ENCODE results near the gene DRD2. TPM values are rescaled to one million over a fixed set of nuclear protein-coding genes. Genes with fewer than 3 reads are reported as not detected.

DRD2 gene
- total RNA-seq, 4 donors from 2014 or later = 0.41 to 31.3 TPM; not detected in 2

DNA sequence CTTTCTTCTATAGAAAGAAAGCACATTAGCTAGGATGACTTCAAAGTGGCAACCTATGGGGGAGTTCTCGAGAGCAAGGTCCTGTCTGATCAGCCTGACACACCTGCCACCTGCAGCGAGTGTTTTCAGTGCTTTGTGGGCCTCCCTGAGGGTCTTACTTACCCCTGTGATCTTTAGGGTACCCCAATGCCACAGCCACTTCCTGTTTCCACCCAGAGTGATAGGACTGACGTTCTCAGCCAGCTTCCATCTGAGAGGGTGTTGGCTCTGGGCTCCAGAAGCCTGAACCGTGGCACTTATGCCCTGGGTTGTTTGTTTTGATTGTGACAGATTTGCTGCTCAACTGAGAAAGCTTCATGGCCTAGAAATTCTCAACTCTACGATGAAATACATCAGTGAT, 109.3 kb downstream of the DRD2 start:
- H3K4me1 ChIP-seq = no peaks in the 10 kb centered on the region
- TF ChIP-seq POLR2A (IDR thresholded peaks at IDR 0.05) = no peak
- TF ChIP-seq, protein P1, sequence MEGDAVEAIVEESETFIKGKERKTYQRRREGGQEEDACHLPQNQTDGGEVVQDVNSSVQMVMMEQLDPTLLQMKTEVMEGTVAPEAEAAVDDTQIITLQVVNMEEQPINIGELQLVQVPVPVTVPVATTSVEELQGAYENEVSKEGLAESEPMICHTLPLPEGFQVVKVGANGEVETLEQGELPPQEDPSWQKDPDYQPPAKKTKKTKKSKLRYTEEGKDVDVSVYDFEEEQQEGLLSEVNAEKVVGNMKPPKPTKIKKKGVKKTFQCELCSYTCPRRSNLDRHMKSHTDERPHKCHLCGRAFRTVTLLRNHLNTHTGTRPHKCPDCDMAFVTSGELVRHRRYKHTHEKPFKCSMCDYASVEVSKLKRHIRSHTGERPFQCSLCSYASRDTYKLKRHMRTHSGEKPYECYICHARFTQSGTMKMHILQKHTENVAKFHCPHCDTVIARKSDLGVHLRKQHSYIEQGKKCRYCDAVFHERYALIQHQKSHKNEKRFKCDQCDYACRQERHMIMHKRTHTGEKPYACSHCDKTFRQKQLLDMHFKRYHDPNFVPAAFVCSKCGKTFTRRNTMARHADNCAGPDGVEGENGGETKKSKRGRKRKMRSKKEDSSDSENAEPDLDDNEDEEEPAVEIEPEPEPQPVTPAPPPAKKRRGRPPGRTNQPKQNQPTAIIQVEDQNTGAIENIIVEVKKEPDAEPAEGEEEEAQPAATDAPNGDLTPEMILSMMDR (IDR thresholded peaks at IDR 0.05 in 4 of 5, conservative IDR thresholded peaks at IDR 0.05 in 1 of 5) = no peak
- DNase-seq (no peak), ATAC-seq (no peak)
- H3K4me3 ChIP-seq = no peak overlapping the region
- no peaks in the 10 kb centered on the region for H3K27me3 ChIP-seq
- H3K9me3 ChIP-seq = no peaks in the 10 kb centered on the region
- intact Hi-C loops (cut with DNase I; ENCODE audit: low total_unique reads) = no loop called here
- in situ Hi-C loops (cut with MboI; ENCODE audit: low sequenced_read_pairs in 4 of 4) = loop anchor here in 1 of 4 donors (10.0 kb wide), 1 partner anchor 61 kb away; no protein-coding TSS in a partner anchor
- H3K36me3 ChIP-seq = peaks cover 0 to 55% of the 10 kb centered on the region in 2 donors
- H3K27ac ChIP-seq = no peak overlapping the region

DNA sequence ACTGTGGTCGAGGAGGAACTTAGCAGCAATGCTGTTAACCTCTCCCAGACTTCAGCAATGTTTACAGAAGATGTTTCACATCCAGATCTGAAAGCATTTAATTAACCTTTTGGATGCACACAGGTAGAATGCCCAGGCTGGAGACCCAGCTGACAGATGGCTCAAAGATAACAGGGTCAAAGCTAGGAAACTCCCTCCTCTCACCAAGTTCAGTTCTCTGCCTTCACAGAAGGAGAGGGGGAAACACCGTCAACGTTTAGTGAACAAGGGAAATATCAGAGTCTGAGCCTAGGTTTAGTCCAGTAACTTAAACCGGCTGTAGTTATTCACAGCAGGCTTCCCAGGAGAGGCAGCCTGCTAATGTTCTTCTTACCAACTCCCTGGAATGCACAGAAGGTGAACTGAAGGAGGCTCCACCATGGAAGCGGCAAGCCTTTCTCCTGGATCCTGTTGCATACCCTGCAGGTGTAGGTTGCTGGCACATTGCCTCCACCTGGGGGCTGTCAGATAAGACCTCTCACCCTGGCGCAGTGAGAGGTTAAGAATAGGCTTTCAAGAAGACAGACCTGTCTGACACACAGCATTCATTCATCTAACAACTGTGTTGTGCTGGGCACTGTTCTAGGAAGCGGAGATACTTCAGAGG, 111.1 kb downstream of the DRD2 start:
- in situ Hi-C loops (cut with MboI; ENCODE audit: low sequenced_read_pairs in 4 of 4) (loop anchor here in 1 of 4 donors (10.0 kb wide), 1 partner anchor 59 kb away; no protein-coding TSS in a partner anchor), intact Hi-C loops (cut with DNase I; ENCODE audit: low total_unique reads) (no loop called here)
- Histone ChIP-seq H3K4me1 (no peaks in the 10 kb centered on the region), H3K27ac (no peak overlapping the region), H3K27me3 (no peaks in the 10 kb centered on the region), H3K36me3 (peaks cover 0 to 71% of the 10 kb centered on the region in 2 donors), H3K9me3 (no peaks in the 10 kb centered on the region), H3K4me3 (no peak overlapping the region)
- TF ChIP-seq, protein P1 (IDR thresholded peaks at IDR 0.05 in 4 of 5, conservative IDR thresholded peaks at IDR 0.05 in 1 of 5) = no peak
- ATAC-seq (no peak), DNase-seq (no peak)

DNA sequence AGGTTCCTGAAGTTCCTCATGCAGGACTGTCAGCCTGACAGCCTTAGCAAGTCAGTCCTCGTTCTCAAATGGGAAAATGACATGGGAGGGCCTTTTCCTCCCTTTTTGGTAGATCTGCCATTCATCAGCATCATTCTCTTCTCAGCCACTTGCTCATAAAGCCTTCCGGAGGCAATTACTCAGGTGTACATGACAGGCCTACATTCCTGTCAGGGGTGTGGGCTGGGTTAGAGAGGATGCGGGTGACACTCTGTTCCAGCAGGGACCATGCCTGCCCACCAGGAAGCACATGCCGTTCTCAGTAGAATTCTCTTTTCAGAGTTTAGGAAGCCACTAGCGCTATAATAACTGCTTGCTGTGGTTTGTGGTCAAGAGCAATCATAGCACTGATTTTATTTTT, 111.8 kb downstream of the DRD2 start:
- in situ Hi-C loops (cut with MboI; ENCODE audit: low sequenced_read_pairs in 4 of 4) = loop anchor here in 1 of 4 donors (10.0 kb wide), 1 partner anchor 59 kb away; no protein-coding TSS in a partner anchor
- no peaks in the 10 kb centered on the region for H3K27me3 ChIP-seq
- ATAC-seq (no peak), DNase-seq (no peak)
- intact Hi-C loops (cut with DNase I; ENCODE audit: low total_unique reads) = no loop called here
- TF ChIP-seq, protein P1 (IDR thresholded peaks at IDR 0.05 in 4 of 5, conservative IDR thresholded peaks at IDR 0.05 in 1 of 5) = no peak
- TF ChIP-seq POLR2A (IDR thresholded peaks at IDR 0.05) = no peak
- H3K27ac ChIP-seq = no peak overlapping the region
- no peaks in the 10 kb centered on the region for H3K4me1 ChIP-seq
- no peak overlapping the region for H3K4me3 ChIP-seq
- H3K9me3 ChIP-seq = no peaks in the 10 kb centered on the region
- H3K36me3 ChIP-seq = peaks cover 0 to 73% of the 10 kb centered on the region in 2 donors

Small RNA genes within 50 kb of the gene (microRNA-seq; reads per million reads assigned to microRNA genes)
- gene MIR4301 (ENCODE audit: borderline replicate concordance in 2 of 2) = 0 reads per million in 2 donors

Other genes with a start within 250 kb of the DRD2 start
- 10 to 100 TPM in 1 of 4 donors, 1 to 10 TPM in 3; 3.5 to 22.5 (median 5.2) TPM for gene TTC12, start 160.8 kb downstream of the DRD2 start, total RNA-seq
- gene ANKK1, start 87.6 kb downstream of the DRD2 start, total RNA-seq = 1 to 10 TPM in 1 of 4 donors, under 1 TPM in 1, not detected in 2; 0.46 to 1.0 TPM
- gene TMPRSS5, start 230.9 kb upstream of the DRD2 start, total RNA-seq = under 1 TPM in 3 of 4 donors, not detected in 1; 0.24 to 0.61 (median 0.36) TPM

All from gastrocnemius medialis (tissue), 4 donors.